GM10248 (cell line): ENCODE data around the gene ENTPD6.

Experiments
- CTCF ChIA-PET: fragments of 300-600 bp; sonication (Branson Sonifier 250); formaldehyde crosslinking; extraction: SDS; loops from one replicate; lab custom pipeline; 2021; ENCODE audit warnings: antibody characterized with exemption; lab: Yijun Ruan, JAX
- POLR2A ChIA-PET: fragments of 350-650 bp; sonication (Branson Sonifier 250); formaldehyde crosslinking; extraction: SDS; loops from one replicate; lab custom pipeline; 2020; ENCODE audit warnings: antibody characterized with exemption; lab: Yijun Ruan, JAX
- DNase-seq: peaks from one replicate; pipeline ENCODE4 v3.0.0; 2012; ENCODE audit errors: extremely low spot score
- TF ChIP-seq, protein P1 (sequence below): IDR thresholded peaks from 2 replicates; pipeline ENCODE4 v1.5.1; 2012; ENCODE audit warnings: mild to moderate bottlenecking, low read depth; ENCODE audit errors: extremely low read depth, missing control alignments, control extremely low read depth

Gene ENTPD6

DNA sequence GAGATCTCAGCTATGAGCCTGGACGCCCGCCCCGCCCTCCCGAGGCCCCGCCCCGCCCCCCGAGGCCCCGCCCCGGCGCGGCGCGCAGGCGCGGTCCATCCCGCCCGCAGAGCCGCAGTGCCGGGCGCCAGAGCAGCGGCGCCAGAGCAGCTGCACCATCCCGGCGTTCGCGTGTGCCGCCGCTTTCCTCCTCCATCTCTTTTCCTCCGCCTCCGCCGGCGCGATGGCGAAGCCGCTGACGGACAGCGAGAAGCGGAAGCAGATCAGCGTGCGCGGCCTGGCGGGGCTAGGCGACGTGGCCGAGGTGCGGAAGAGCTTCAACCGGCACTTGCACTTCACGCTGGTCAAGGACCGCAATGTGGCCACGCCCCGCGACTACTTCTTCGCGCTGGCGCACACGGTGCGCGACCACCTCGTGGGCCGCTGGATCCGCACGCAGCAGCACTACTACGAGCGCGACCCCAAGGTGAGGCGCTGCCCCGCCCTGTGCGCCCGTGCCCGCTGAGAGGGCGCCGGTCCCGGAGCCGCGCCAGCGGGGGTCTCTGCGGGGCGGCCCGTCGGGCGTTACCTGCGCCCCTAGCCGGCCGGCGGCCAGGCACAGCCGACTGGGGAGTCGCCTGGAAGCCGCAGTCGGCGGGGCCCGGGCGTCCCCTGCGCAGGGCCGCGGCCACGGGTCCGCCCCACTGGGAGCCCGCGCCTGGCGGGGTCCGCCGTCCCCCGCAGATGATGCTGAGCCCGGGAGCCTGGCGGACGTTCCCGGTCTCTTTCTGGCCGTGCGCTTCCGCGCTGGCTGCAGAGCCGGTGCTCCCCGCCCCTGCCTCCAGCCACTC is 52.7 kb downstream of the ENTPD6 start, which contains the start of gene PYGB:
Gene PYGB (plus strand): TSS at position 130 of the 830 bp plus-strand sequence. CDS start 94 bp downstream, at position 224.
- POLR2A ChIA-PET = interaction anchor here (0.6 to 1.0 kb wide), 2 partner anchors 53 to 143 kb away, joined by 3 to 6 read pairs; partner anchors contain the start of genes ABHD12 and ENTPD6
- peak; percentile 95 for DNase-seq
- CTCF ChIA-PET = interaction anchor here (0.7 to 3.0 kb wide), 12 partner anchors 10 to 151 kb away, joined by 3 to 21 read pairs (median 3); partner anchors contain the start of gene ENTPD6
- TF ChIP-seq, protein P1, sequence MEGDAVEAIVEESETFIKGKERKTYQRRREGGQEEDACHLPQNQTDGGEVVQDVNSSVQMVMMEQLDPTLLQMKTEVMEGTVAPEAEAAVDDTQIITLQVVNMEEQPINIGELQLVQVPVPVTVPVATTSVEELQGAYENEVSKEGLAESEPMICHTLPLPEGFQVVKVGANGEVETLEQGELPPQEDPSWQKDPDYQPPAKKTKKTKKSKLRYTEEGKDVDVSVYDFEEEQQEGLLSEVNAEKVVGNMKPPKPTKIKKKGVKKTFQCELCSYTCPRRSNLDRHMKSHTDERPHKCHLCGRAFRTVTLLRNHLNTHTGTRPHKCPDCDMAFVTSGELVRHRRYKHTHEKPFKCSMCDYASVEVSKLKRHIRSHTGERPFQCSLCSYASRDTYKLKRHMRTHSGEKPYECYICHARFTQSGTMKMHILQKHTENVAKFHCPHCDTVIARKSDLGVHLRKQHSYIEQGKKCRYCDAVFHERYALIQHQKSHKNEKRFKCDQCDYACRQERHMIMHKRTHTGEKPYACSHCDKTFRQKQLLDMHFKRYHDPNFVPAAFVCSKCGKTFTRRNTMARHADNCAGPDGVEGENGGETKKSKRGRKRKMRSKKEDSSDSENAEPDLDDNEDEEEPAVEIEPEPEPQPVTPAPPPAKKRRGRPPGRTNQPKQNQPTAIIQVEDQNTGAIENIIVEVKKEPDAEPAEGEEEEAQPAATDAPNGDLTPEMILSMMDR = peak; percentile 2

DNA sequence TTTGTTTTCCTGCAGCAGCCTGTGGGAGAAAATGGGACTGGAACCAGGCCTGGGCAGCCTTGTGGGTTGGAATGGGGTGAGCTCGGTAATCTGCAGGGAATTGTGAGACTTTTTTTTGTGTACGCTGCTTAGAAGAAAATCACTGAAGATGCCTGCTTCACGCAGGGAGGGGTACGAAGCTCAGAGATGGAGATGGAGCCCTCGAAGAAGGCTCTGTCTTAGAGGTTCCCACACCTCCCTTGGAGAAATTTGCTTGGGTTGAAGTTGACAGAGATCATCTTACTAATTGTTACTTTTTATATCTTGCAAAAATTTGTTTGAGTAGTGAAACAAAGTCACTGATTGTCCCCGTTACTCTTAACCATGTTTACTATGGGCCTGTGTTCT is 53.3 kb downstream of the ENTPD6 start:
- DNase-seq = no peak
- TF ChIP-seq, protein P1 = no peak
- ChIA-PET POLR2A (no interaction called here), CTCF (interaction anchor here (3.0 kb wide), 1 partner anchor 150 kb away, joined by 21 read pairs; no protein-coding TSS in a partner anchor)

DNA sequence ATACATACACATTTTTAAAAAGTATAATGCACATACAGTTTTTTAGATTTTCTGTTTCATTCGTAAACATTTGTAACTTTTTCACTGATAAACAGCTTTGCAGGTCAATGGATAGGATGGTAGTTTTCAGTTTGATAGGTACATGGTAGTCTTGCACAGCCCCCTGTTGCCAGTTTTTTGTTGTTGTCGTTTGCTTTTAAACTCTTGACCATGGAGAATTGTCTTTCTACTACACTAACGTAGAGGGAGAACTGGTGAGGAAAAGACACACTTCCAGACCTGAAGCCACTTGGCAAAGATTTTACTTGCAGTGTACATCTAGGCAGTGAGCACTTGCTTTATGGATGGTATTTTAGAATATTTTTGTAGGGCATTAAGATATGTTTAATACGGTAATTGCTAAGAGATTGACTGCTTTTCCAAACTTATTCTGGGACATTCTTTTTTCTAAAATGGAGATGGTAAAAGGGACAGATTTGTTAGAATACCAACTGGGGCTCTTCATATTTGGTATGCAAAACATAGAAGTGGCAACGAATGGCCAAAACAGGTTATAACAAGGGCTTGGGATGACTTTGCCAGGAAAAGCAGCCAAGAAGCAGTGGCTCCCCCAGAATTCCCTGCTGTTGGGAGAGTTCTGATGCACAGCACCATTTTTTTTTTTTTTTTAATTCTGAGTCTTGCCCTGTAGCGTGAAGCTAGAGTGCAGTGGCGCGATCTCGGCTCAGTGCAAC is 53.9 kb downstream of the ENTPD6 start:
- TF ChIP-seq, protein P1 = no peak
- CTCF ChIA-PET = interaction anchor here (3.0 kb wide), 1 partner anchor 150 kb away, joined by 21 read pairs; no protein-coding TSS in a partner anchor
- no peak for DNase-seq
- POLR2A ChIA-PET = no interaction called here

DNA sequence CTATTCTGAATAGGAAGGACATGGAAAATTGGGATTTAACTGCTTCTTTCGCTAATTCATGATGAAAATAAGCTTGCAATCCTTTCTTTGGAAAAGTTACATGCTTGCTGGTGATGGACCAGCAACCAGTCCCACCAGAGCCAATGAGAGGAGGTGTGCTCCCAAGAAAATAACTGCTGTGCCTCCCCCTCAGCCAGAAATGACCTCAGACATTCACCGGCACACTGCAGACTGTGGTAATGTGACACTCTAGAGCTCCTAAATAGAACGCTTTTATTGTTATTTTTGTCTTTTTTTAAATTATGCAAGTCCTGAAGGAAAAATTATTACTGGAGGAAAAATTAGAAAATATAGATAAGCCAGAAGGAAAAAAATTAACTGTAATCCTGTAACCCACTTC is 55.0 kb downstream of the ENTPD6 start:
- TF ChIP-seq, protein P1 = no peak
- no peak for DNase-seq
- CTCF ChIA-PET = interaction anchor here (0.7 to 0.9 kb wide), 2 partner anchors 9 to 149 kb away, joined by 3 read pairs; no protein-coding TSS in a partner anchor
- POLR2A ChIA-PET = interaction anchor here (0.6 kb wide), 1 partner anchor 140 kb away, joined by 4 read pairs; the partner anchor contains the start of gene ABHD12

DNA sequence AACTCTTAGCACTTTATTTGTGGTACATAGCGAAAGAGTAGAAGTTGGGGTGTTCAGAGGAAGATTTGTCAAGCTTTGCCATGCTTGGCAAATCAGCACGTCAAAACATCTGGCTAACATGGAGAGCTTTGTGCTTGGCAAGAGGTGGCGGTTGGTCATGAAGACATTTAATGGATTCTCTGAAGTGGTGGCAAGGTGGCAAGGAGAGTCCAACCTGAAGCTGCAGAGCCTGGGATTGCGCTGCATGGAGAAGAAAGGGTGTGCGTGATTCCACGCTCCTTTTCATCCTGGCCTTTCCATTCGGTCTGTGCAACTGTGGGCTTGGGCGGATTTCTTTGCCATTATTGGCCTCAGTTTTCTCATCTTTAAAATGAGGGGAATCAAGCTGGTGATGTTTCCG is 55.5 kb downstream of the ENTPD6 start:
- no peak for DNase-seq
- CTCF ChIA-PET = interaction anchor here (0.7 to 2.2 kb wide), 4 partner anchors 9 to 148 kb away, joined by 3 to 8 read pairs (median 3); no protein-coding TSS in a partner anchor
- TF ChIP-seq, protein P1 = no peak
- POLR2A ChIA-PET = interaction anchor here (0.6 kb wide), 1 partner anchor 140 kb away, joined by 4 read pairs; the partner anchor contains the start of gene ABHD12

DNA sequence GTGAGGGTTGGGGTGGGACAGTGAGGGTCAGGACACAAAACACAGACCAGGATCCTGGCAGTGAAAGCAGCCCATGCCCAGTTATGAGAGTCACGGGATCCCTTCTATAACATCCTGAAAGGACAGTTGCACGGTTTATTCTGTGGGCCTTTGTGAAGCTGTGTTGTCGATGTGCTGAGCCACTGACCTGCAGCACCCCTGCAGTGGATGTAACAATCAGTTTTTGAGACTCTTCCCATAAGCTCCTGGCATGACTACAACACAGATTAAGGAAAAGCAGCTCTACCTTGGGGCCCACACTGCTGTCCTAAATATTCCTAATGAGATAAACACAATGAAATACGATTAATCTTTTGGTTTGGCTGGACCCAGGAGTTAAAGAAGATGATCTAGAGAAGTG is 56.0 kb downstream of the ENTPD6 start:
- CTCF ChIA-PET = interaction anchor here (0.9 to 2.2 kb wide), 3 partner anchors 28 to 148 kb away, joined by 3 to 8 read pairs (median 3); no protein-coding TSS in a partner anchor
- TF ChIP-seq, protein P1 = no peak
- POLR2A ChIA-PET = no interaction called here
- DNase-seq = no peak
